ENCODE data around the gene KLHL6. TPM values are rescaled to one million over a fixed set of nuclear protein-coding genes. Genes with fewer than 3 reads are reported as not detected.
"Not testable (repeated sequence)": the region's sequence is repeated elsewhere in the genome, so short reads cannot be mapped to it uniquely, and the experiment has no call there.

KLHL6 gene
- total RNA-seq, 1 donor from 2014 or later = 5.7 TPM

- no peak for DNase-seq (ENCODE audit: low spot score)
Observed at GRCh38 chr3:183489455-183490210, 65.9 kb downstream of the KLHL6 start.

- DNase-seq (ENCODE audit: low spot score) = no peak
Observed at GRCh38 chr3:183488343-183488742, 67.2 kb downstream of the KLHL6 start.

- DNase-seq (ENCODE audit: low spot score) = no peak
Observed at GRCh38 chr3:183487896-183488295, 67.6 kb downstream of the KLHL6 start.

- no peak for DNase-seq (ENCODE audit: low spot score)
Observed at GRCh38 chr3:183487016-183487415, 68.5 kb downstream of the KLHL6 start.

GRCh38 chr3:183486472-183486871, 69.0 kb downstream of the KLHL6 start:
- no peak for DNase-seq (ENCODE audit: low spot score)

GRCh38 chr3:183485585-183485984, 69.9 kb downstream of the KLHL6 start:
- DNase-seq (ENCODE audit: low spot score) = no peak

GRCh38 chr3:183485093-183485492, 70.4 kb downstream of the KLHL6 start:
- no peak for DNase-seq (ENCODE audit: low spot score)

- DNase-seq (ENCODE audit: low spot score) = no peak
Observed at GRCh38 chr3:183484431-183485075, 71.0 kb downstream of the KLHL6 start.

- no peak for DNase-seq (ENCODE audit: low spot score)
Observed at GRCh38 chr3:183481582-183481981, 73.9 kb downstream of the KLHL6 start.

- no peak for DNase-seq (ENCODE audit: low spot score)
Observed at GRCh38 chr3:183478501-183478900, 77.0 kb downstream of the KLHL6 start.

GRCh38 chr3:183477801-183478456, 77.6 kb downstream of the KLHL6 start:
- no peak for DNase-seq (ENCODE audit: low spot score)

- not testable (repeated sequence) for DNase-seq (ENCODE audit: low spot score)
Observed at GRCh38 chr3:183475764-183476162, 79.7 kb downstream of the KLHL6 start.

- DNase-seq (ENCODE audit: low spot score) = no peak
Observed at GRCh38 chr3:183475016-183475763, 80.3 kb downstream of the KLHL6 start.

GRCh38 chr3:183473969-183474368, 81.5 kb downstream of the KLHL6 start:
- no peak for DNase-seq (ENCODE audit: low spot score)

- no peak for DNase-seq (ENCODE audit: low spot score)
Observed at GRCh38 chr3:183472155-183472554, 83.4 kb downstream of the KLHL6 start.

- DNase-seq (ENCODE audit: low spot score) = no peak
Observed at GRCh38 chr3:183468424-183468823, 87.1 kb downstream of the KLHL6 start.

GRCh38 chr3:183466575-183466974, 88.9 kb downstream of the KLHL6 start:
- no peak for DNase-seq (ENCODE audit: low spot score)

- DNase-seq (ENCODE audit: low spot score) = not testable (repeated sequence)
Observed at GRCh38 chr3:183465710-183466109, 89.8 kb downstream of the KLHL6 start.

- no peak for DNase-seq (ENCODE audit: low spot score)
Observed at GRCh38 chr3:183464480-183464879, 91.0 kb downstream of the KLHL6 start.

GRCh38 chr3:183460081-183461055, 95.1 kb downstream of the KLHL6 start:
- DNase-seq (ENCODE audit: low spot score) = no peak

All from mesenteric fat pad (tissue), 1 donor.